Adipocyte (in vitro differentiated cells): ENCODE data around the gene SBF1.

Source experiments
- DNase-seq: peaks from one replicate; pipeline ENCODE4 v3.0.0-alpha.2; 2015; ENCODE audit warnings: low read depth
- H3K27me3 ChIP-seq: replicated peaks from 2 replicates; pipeline ENCODE4 v1.7.0; 2013; ENCODE audit warnings: mild to moderate bottlenecking, low read length, moderate library complexity; ENCODE audit not compliant: control insufficient read depth, insufficient read depth
- H3K36me3 ChIP-seq: 2 replicates; pipeline ENCODE4 v1.7.0; 2013; ENCODE audit warnings: low read length, mild to moderate bottlenecking, moderate library complexity; ENCODE audit not compliant: control insufficient read depth, insufficient read depth, severe bottlenecking
- H3K4me1 ChIP-seq: 2 replicates; pipeline ENCODE4 v1.7.0; 2013; ENCODE audit warnings: mild to moderate bottlenecking, low read length, moderate library complexity; ENCODE audit not compliant: control insufficient read depth, insufficient read depth
- H3K4me3 ChIP-seq: 2 replicates; pipeline ENCODE4 v1.7.0; 2013; ENCODE audit warnings: mild to moderate bottlenecking, low read length, moderate library complexity
- H3K9ac ChIP-seq: 2 replicates; pipeline ENCODE4 v1.7.0; 2013; ENCODE audit warnings: mild to moderate bottlenecking, low read length, moderate library complexity
- H3K9me3 ChIP-seq: 2 replicates; pipeline ENCODE4 v1.7.0; 2013; ENCODE audit warnings: mild to moderate bottlenecking, low read length, moderate library complexity; ENCODE audit not compliant: control insufficient read depth

SBF1 gene

DNA sequence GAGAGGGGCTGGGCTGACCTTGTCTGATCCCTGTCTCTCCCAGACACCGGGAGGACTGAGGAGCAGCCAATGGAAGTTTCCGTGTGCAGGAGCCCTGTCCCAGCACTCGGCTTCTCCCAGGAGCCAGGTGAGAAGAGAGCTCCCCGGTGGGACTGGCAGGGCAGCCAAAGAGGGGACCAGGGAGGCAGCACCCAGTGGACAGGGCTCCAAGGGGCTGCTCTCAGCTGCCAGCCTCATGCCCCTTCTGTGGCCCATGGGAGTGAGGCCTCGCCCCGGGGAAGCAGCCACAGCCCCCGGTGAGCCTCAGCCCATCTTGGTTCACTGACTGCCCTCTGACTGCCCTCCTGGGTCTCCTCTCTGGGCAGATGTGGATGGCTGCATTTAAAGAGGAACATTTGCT is 43.8 kb upstream of the SBF1 start:
- Histone ChIP-seq H3K9me3 (no peaks in the 10 kb centered on the region), H3K36me3 (peaks cover 44% of the 10 kb centered on the region), H3K4me1 (no peaks in the 10 kb centered on the region)

DNA sequence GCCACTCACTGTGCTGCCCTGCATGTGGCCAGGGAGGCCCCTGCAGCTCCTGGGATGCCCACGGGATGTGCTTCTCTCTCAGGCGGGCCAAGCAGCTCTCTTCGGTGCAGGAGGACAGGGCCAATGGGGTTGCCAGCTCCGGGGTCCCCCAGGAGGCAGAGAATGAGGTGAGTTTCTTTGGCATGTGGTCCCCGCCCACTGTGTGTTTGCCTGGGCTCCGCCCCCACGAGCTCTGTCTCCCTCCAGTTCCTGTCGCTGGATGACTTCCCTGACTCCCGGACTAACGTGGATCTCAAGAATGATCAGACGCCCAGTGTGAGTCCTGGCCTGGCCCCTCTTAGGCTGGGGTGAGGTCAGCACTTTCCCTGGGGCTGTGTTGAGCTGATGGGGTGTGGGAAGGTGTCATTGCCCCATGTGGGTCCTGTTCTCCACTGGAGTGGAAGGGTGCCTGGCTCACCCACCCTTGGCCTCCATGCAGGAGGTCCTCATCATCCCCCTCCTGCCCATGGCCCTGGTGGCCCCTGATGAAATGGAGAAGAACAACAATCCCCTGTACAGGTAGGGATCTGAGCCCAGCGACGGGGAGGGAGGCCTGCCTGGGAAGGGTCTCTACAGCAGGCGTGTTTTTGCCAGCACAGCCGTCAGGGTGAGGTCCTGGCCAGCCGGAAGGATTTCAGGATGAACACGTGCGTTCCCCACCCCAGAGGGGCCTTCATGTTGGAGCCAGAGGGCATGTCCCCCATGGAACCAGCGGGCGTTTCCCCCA is 42.8 kb upstream of the SBF1 start:
- H3K4me1 ChIP-seq: no peaks in the 10 kb centered on the region
- no peak for DNase-seq
- no peaks in the 10 kb centered on the region for H3K9me3 ChIP-seq
- no peaks in the 10 kb centered on the region for H3K27me3 ChIP-seq
- H3K9ac ChIP-seq: no peak overlapping the region
- peaks cover 35% of the 10 kb centered on the region for H3K36me3 ChIP-seq
- H3K4me3 ChIP-seq: no peak overlapping the region

More for the DNA sequence above, 43.8 kb upstream of the SBF1 start:
- Histone ChIP-seq H3K4me3 (no peak overlapping the region), H3K9ac (no peak overlapping the region), H3K27me3 (no peaks in the 10 kb centered on the region)
- DNase-seq: no peak

DNA sequence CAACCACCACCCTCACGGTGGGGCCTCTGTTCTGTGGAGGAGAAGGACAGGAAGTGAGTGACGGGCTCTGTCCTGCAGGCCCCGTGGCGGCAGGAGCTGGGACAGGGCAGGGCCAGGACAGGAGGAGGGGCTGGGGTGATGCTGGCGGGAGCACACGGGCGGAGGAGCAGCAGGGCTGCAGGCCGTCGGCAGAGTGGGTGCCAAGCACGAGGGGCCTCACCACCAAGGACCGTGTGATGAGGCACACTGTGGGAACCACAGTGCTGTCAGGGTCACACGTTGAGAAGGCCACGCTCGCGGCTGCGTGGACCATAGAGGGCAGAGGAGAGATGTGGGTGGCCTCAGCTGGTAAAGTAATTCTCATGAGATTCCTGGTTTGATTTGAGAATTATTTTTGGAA is 42.1 kb upstream of the SBF1 start:
- H3K9ac ChIP-seq: no peak overlapping the region
- H3K27me3 ChIP-seq: no peaks in the 10 kb centered on the region
- H3K36me3 ChIP-seq: peaks cover 31% of the 10 kb centered on the region
- DNase-seq: no peak
- no peaks in the 10 kb centered on the region for H3K9me3 ChIP-seq
- H3K4me1 ChIP-seq: no peaks in the 10 kb centered on the region
- H3K4me3 ChIP-seq: no peak overlapping the region

DNA sequence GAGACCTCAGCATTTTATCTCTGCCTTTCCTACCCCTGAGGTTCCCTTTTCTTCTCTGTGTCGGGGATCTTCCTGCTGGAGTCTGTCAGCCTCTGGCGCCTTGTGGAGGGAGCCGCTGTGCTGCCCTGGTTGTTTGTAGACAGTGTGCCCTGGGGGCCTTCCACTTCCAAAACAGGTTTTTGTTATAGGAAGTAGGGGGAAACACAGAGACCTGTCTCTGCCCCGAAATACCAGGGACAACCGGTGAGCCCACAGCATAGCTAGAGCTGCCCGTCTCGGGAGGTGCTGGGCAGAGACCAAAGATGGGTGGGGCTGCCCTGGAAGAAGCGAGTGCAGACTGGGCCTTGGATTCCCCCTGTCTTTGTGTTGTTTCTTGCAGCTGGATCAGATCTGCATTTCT is 41.2 kb upstream of the SBF1 start:
- H3K36me3 ChIP-seq: peaks cover 26% of the 10 kb centered on the region
- no peak for DNase-seq
- no peaks in the 10 kb centered on the region for H3K27me3 ChIP-seq

DNA sequence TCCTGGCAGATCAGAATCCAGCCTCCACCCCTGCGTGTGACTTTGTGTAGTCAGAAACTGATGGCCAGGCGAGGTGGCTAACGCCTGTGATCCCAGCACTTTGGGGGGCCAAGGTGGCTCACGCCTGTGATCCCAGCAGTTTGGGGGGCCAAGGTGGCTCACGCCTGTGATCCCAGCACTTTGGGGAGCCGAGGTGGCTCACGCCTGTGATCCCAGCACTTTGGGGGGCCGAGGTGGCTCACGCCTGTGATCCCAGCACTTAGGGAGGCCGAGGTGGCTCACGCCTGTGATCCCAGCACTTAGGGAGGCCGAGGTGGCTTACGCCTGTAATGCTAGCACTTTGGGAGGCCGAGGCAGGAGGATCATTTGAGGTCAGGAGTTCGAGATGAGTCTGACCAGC is 38.3 kb upstream of the SBF1 start:
- Histone ChIP-seq H3K4me1 (peaks cover 10% of the 10 kb centered on the region), H3K9ac (no peak overlapping the region), H3K4me3 (no peak overlapping the region), H3K27me3 (no peaks in the 10 kb centered on the region), H3K36me3 (peaks cover 10% of the 10 kb centered on the region), H3K9me3 (no peaks in the 10 kb centered on the region)
- no peak for DNase-seq

More for the DNA sequence above, 41.2 kb upstream of the SBF1 start:
- no peak overlapping the region for H3K4me3 ChIP-seq
- no peaks in the 10 kb centered on the region for H3K9me3 ChIP-seq
- H3K9ac ChIP-seq: no peak overlapping the region
- H3K4me1 ChIP-seq: no peaks in the 10 kb centered on the region

DNA sequence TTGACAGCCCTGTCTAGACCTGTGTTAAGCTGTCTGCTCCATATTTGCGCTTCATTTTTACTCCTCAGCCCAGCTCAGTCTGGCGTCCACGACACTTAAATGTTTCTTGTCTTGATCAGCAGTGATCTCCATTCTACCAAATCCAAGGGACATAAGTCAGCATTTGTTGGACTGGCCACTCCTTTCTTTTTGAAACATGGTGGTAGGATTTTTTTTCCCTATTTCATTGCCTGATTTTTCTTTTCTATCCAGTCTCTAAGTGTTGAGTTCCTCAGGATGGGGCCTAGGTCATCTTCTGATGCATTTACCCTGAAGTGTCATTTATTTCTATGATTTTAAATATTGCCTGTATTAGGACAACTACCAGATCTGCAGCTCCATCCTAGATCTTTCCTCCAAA is 34.1 kb upstream of the SBF1 start:
- H3K4me3 ChIP-seq: peak overlapping the region; percentile 94
- no peak for DNase-seq
- H3K27me3 ChIP-seq: no peaks in the 10 kb centered on the region
- H3K36me3 ChIP-seq: peaks cover 15% of the 10 kb centered on the region
- H3K9me3 ChIP-seq: no peaks in the 10 kb centered on the region
- peak overlapping the region; percentile 87 for H3K9ac ChIP-seq
- peaks cover 15% of the 10 kb centered on the region for H3K4me1 ChIP-seq

DNA sequence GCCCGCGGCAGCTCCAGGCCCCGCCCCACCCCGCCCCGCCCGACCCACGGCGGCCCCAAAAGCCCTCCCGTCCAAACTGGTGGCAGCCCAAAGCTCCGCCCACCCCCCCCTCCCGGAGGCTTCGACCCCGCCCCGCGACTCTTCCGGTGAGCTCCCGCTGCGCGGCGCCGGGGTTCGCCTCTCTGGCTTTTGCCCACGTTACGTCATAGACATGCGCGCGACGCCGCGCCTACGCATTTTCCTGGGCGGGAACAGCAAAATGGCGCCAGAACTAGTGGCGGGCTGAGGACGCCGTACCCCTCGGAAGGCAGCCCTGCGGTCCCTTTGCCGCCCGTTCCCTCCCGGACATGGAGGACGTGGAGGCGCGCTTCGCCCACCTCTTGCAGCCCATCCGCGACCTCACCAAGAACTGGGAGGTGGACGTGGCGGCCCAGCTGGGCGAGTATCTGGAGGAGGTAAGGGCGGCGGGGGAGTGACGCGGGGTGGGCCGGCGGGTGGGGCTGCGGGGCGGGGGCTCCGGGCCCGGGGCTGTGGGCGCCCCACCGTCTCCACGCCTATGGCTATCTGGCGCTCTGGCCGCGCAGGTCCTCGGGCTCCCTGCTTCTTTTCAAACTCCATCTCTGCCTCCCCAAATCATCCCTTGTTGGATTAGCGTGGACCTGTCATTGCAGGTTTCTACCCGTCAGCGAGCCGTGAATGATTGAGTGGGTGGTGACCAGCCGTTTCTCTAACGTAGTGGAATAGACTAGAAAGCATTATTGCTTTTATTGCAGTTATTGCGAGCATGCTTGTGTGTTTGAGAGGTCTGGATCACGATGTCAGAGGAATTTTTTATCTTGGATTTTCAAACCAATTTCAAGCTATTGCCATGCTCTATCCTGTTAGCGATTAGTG is 33.4 kb upstream of the SBF1 start, which contains the start of gene NCAPH2:
NCAPH2 (plus strand) TSS at position 234 of the 894 bp plus-strand sequence; CDS start at position 348, 114 bp downstream.
- Histone ChIP-seq H3K9ac (peak within 1 kb of the TSS; percentile 96), H3K36me3 (peaks cover 16% of the 10 kb centered on the region), H3K4me3 (peak within 1 kb of the TSS; percentile 94), H3K4me1 (peaks cover 15% of the 10 kb centered on the region), H3K27me3 (no peaks in the 10 kb centered on the region), H3K9me3 (no peaks in the 10 kb centered on the region)
- DNase-seq: peak; percentile 99

DNA sequence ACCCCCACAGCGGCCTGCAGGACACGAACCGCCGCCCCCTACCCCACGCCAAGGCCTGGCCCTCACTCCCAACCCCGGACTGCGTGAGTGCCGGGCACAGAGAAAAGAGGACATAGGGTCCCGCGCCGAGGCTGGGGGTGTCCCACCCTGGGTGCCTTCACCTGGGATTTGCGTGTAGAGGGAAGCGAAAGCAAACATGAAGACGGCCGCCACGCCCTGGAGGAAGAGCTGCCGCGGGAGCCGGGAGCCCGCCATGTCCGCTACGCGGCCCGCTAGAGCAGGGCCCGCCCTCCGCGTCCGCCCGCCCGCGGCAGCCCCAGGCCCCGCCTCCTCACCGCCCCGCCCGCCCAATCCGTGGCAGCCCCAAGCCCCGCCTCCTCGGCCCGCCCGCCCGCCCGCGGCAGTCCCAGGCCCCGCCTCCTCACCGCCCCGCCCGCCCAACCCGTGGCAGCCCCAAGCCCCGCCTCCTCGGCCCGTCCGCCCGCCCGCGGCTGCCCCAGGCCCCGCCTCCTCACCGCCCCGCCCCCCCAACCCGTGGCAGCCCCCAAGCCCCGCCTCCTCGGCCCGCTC is 32.7 kb upstream of the SBF1 start, which contains the start of gene LMF2:
LMF2 (minus strand) TSS at position 282 of the 570 bp plus-strand sequence; CDS start at position 255, 27 bp downstream.
- no peak for DNase-seq
- peak within 1 kb of the TSS; percentile 94 for H3K4me3 ChIP-seq

DNA sequence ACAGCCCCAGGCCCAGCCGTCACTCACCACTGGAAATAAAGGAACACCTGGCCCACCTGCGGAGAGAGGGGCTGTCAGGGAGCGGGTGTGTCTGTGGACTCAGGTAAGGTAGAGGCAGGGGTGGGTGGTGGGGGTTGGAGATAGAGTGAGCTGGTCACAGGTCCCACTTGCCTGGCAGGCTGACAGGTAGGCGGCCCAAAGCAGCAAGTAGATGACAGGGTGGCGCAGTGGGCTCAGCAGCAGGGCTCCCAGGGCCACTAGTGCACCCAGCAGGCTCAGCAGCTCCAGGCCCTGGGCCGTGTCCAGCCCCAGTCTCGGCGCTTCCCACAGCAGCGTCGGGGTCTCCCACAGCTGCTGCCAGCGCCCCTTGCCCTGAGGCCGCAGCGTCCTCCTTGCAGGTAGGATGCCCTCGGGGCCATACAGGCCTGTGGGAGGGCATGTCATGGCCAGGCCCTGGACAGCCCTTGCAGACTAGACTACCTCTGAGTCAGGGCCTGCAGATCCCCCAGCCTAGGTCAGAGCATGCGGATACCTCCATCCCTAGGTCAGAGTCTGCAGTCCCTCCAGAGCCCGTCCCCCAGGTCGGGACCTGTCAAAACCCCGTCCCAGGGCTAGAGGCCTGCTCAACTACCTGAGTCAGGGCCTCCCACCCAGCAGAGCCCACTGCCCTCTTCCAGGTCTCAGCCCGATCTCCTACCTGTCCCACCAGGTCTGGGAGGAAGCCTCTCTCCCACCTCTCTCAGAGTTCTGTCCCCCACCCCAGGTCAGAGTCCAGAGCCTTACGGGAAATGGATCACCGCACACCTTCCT is 32.0 kb upstream of the SBF1 start:
- Histone ChIP-seq H3K9ac (peak overlapping the region; percentile 96), H3K4me1 (peaks cover 15% of the 10 kb centered on the region), H3K27me3 (no peaks in the 10 kb centered on the region), H3K36me3 (peaks cover 22% of the 10 kb centered on the region), H3K4me3 (peak overlapping the region; percentile 94), H3K9me3 (no peaks in the 10 kb centered on the region)
- DNase-seq: peak; percentile 15

More for the DNA sequence above, 32.7 kb upstream of the SBF1 start, which contains the start of gene LMF2:
- Histone ChIP-seq H3K36me3 (peaks cover 23% of the 10 kb centered on the region), H3K9me3 (no peaks in the 10 kb centered on the region), H3K27me3 (no peaks in the 10 kb centered on the region), H3K9ac (peak within 1 kb of the TSS; percentile 96), H3K4me1 (peaks cover 15% of the 10 kb centered on the region)

DNA sequence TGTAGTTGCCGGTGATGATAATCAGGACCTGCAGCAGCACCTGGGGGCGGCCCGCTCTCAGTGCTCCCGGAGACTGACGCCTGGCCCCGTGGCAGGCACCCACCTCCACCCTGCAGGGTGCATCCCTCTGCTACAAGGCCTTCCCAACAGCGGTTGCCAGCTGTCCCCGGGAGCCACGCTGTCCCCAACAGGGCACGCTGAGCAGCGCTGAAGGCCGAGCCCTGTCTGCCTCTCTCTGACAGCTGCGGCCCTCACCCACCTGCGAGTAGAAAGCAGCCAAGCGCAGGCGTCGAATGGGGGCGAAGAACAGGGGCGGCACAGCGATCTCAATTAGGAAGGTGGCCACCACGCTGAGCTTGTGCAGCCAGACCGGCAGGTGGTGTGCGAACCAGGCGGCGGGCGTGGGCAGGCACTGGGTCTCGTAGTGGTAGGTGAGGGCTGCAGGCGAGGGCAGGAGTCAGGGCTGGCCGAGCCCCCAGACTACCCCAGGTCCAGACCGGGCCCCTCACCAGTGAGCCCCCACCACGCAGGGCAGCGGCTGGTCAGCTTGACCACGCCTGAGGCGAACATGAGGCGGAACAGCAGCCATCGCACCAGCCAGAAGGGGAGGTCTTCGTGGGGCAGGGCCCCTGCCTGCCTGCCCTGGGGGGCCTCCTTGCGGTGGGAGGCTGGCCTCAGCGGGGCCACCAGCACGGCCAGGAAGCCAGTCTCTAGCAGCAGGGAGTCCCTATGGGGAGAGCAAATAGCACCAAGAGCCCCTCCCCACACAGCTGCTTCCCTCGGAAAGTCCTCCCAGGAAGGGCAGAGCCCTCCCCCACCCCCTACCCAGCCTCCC is 31.2 kb upstream of the SBF1 start:
- Histone ChIP-seq H3K27me3 (no peaks in the 10 kb centered on the region), H3K4me1 (peaks cover 15% of the 10 kb centered on the region), H3K4me3 (peak overlapping the region; percentile 94), H3K9ac (peak overlapping the region; percentile 96), H3K9me3 (no peaks in the 10 kb centered on the region), H3K36me3 (peaks cover 22% of the 10 kb centered on the region)
- no peak for DNase-seq
